Hepatocyte (in vitro differentiated cells): ENCODE data around the gene RALB. TPM values are rescaled to one million over a fixed set of nuclear protein-coding genes. Genes with fewer than 3 reads are reported as not detected.

Source experiments
- DNase-seq: peaks from one replicate; pipeline ENCODE4 v3.0.0-alpha.2; 2016; ENCODE audit warnings: low spot score
- H2AFZ ChIP-seq: fragments of 200-600 bp; sonication (generic); 2 replicates; pipeline ENCODE4 v1.6.0; 2016; ENCODE audit warnings: antibody characterized with exemption, mild to moderate bottlenecking
- H3K27ac ChIP-seq: fragments of 200-600 bp; sonication (generic); 2 replicates; pipeline ENCODE4 v1.5.1; 2016; ENCODE audit warnings: mild to moderate bottlenecking
- H3K27me3 ChIP-seq: fragments of 200-600 bp; sonication (generic); 2 replicates; pipeline ENCODE4 v1.6.1; 2016
- H3K36me3 ChIP-seq: fragments of 200-600 bp; sonication (generic); replicated peaks from 2 replicates; pipeline ENCODE4 v1.5.1; 2016; ENCODE audit warnings: low read depth; ENCODE audit not compliant: insufficient read depth
- H3K4me1 ChIP-seq: fragments of 200-600 bp; sonication (generic); 2 replicates; pipeline ENCODE4 v1.5.1; 2016; ENCODE audit warnings: mild to moderate bottlenecking, moderate library complexity; ENCODE audit not compliant: insufficient read depth
- H3K4me2 ChIP-seq: fragments of 200-600 bp; sonication (generic); 2 replicates; pipeline ENCODE4 v1.6.0; 2016
- H3K4me3 ChIP-seq: fragments of 200-600 bp; sonication (generic); 2 replicates; pipeline ENCODE4 v1.5.1; 2016; ENCODE audit warnings: mild to moderate bottlenecking
- H3K79me2 ChIP-seq: fragments of 200-600 bp; sonication (generic); 2 replicates; pipeline ENCODE4 v1.6.0; 2017; ENCODE audit warnings: mild to moderate bottlenecking
- H3K9me2 ChIP-seq: fragments of 200-600 bp; sonication (generic); replicated peaks from 2 replicates; pipeline ENCODE4 v1.6.0; 2017; ENCODE audit warnings: mild to moderate bottlenecking; ENCODE audit not compliant: insufficient read depth
- H3K9me3 ChIP-seq: fragments of 200-600 bp; sonication (generic); 2 replicates; pipeline ENCODE4 v1.5.1; 2016; ENCODE audit warnings: low read depth, mild to moderate bottlenecking
- H4K20me1 ChIP-seq: fragments of 200-600 bp; sonication (generic); 2 replicates; pipeline ENCODE4 v1.6.0; 2016; ENCODE audit warnings: mild to moderate bottlenecking; ENCODE audit not compliant: insufficient read depth, poor library complexity, severe bottlenecking
- CTCF ChIP-seq: fragments of 200-600 bp; sonication (generic); IDR thresholded peaks from 2 replicates; pipeline ENCODE4 v1.5.1; 2016; ENCODE audit warnings: antibody characterized with exemption, mild to moderate bottlenecking; ENCODE audit not compliant: poor library complexity
- EZH2 ChIP-seq: fragments of 200-600 bp; sonication (generic); IDR thresholded peaks from 2 replicates; pipeline ENCODE4 v1.6.1; 2016; ENCODE audit warnings: antibody characterized with exemption, mild to moderate bottlenecking, borderline replicate concordance
- EZH2phosphoT487 ChIP-seq: fragments of 200-600 bp; sonication (generic); IDR thresholded peaks from one replicate; pipeline ENCODE4 v1.6.1; 2018; ENCODE audit warnings: antibody characterized with exemption, mild to moderate bottlenecking, low read depth, moderate library complexity; ENCODE audit not compliant: unreplicated experiment, severe bottlenecking
- WGBS: methylation state at CpG from one replicate; pipeline ENCODE4 v1.1.6; 2016; ENCODE audit warnings: low lambda C conversion rate; ENCODE audit errors: missing lambda C conversion rate; 5-methylcytosine and 5-hydroxymethylcytosine counted together
- polyA plus RNA-seq: library from polyadenylated mRNA; unstranded; fragments of >200 nt; fragmentation: Nextera tagmentation; extraction: Ambion mirVana; gene quantifications from 2 replicates; pipeline ENCODE4 v1.2.1, GENCODE V29; 2016
- total RNA-seq: library from RNA; depleted of rRNA; stranded (reverse); fragments of >200 nt; gene quantifications from 2 replicates; pipeline ENCODE4 v1.2.3, GENCODE V29; 2014

The RALB gene
- total and polyA plus RNA-seq, 2 experiments from 2014 or later: 68.2 to 74.4 TPM

GRCh38 chr2:120253021-120253882 is 600 bp downstream of the RALB start:
- TF ChIP-seq CTCF (peak; percentile 48), EZH2phosphoT487 (no peak)
- H4K20me1 ChIP-seq: peaks cover 8% of the 10 kb centered on the region
- H3K27me3 ChIP-seq: no peaks in the 10 kb centered on the region
- H3K9me2 ChIP-seq: no peaks in the 10 kb centered on the region
- H3K79me2 ChIP-seq: peaks cover 46% of the 10 kb centered on the region
- peak overlapping the region; percentile 88 for H3K27ac ChIP-seq
- under 1% methylated on average over 48 of the region's 60 CpGs for WGBS
- peak; percentile 89 for DNase-seq
- peaks cover 4% of the 10 kb centered on the region for H3K4me1 ChIP-seq
- H2AFZ ChIP-seq: peak overlapping the region; percentile 73
- H3K4me3 ChIP-seq: peak overlapping the region; percentile 68
- H3K9me3 ChIP-seq: no peaks in the 10 kb centered on the region
- peak overlapping the region; percentile 85 for H3K4me2 ChIP-seq
- H3K36me3 ChIP-seq: no peaks in the 10 kb centered on the region

GRCh38 chr2:120254178-120254577 is 1.5 kb downstream of the RALB start:
- H2AFZ ChIP-seq: no peak overlapping the region

GRCh38 chr2:120255071-120255470 is 2.4 kb downstream of the RALB start:
- no peak for DNase-seq
- 92% methylated on average over 6 of the region's 6 CpGs for WGBS
- H3K36me3 ChIP-seq: no peaks in the 10 kb centered on the region
- peak overlapping the region; percentile 85 for H3K4me2 ChIP-seq
- no peak for TF ChIP-seq EZH2phosphoT487
- no peak for TF ChIP-seq EZH2
- TF ChIP-seq CTCF: no peak
- no peak overlapping the region for H3K27ac ChIP-seq
- H3K4me1 ChIP-seq: peaks cover 4% of the 10 kb centered on the region
- peaks cover 55% of the 10 kb centered on the region for H3K79me2 ChIP-seq
- no peaks in the 10 kb centered on the region for H3K9me3 ChIP-seq
- no peaks in the 10 kb centered on the region for H3K27me3 ChIP-seq
- no peaks in the 10 kb centered on the region for H3K9me2 ChIP-seq
- no peak overlapping the region for H3K4me3 ChIP-seq
- H4K20me1 ChIP-seq: peaks cover 8% of the 10 kb centered on the region
- H2AFZ ChIP-seq: no peak overlapping the region

More at GRCh38 chr2:120254178-120254577, 1.5 kb downstream of the RALB start:
- H3K36me3 ChIP-seq: no peaks in the 10 kb centered on the region
- TF ChIP-seq EZH2phosphoT487: no peak
- no peak for TF ChIP-seq CTCF
- TF ChIP-seq EZH2: no peak
- no peaks in the 10 kb centered on the region for H3K27me3 ChIP-seq
- H3K4me3 ChIP-seq: peak overlapping the region; percentile 68
- H3K4me2 ChIP-seq: peak overlapping the region; percentile 85
- no peak for DNase-seq
- H4K20me1 ChIP-seq: peaks cover 8% of the 10 kb centered on the region
- H3K4me1 ChIP-seq: peaks cover 4% of the 10 kb centered on the region
- no peaks in the 10 kb centered on the region for H3K9me3 ChIP-seq
- H3K27ac ChIP-seq: peak overlapping the region; percentile 88
- H3K9me2 ChIP-seq: no peaks in the 10 kb centered on the region
- WGBS: 51% methylated on average over 8 of the region's 8 CpGs
- H3K79me2 ChIP-seq: peaks cover 51% of the 10 kb centered on the region
